Cardiac fibroblast (primary cell): ENCODE data around the gene MRPS17.
A peak's percentile ranks its signal among the peaks of the same experiment; 100 is the strongest.

ENCODE experiments used
- DNase-seq, 2 donors: peaks; one replicate each; pipeline versions ENCODE4 v3.0.0 to v3.0.0-alpha.2; 2010; ENCODE audit warnings: low read depth in 2 of 2
- H3K4me3 ChIP-seq, 2 donors: replicated peaks in 1 of 2; 1 replicate in 1 of 2; 2 replicates in 1 of 2; pipeline ENCODE4 v1.5.1; 2011; ENCODE audit warnings: low read depth in 2 of 2, low read length in 2 of 2, mild to moderate bottlenecking in 2 of 2, moderate library complexity in 1 of 2
- TF ChIP-seq, protein P1 (sequence below): IDR thresholded peaks from one replicate; pipeline ENCODE4 v1.5.1; 2011; ENCODE audit warnings: low read depth, mild to moderate bottlenecking, low read length, inconsistent platforms

Gene MRPS17

DNA sequence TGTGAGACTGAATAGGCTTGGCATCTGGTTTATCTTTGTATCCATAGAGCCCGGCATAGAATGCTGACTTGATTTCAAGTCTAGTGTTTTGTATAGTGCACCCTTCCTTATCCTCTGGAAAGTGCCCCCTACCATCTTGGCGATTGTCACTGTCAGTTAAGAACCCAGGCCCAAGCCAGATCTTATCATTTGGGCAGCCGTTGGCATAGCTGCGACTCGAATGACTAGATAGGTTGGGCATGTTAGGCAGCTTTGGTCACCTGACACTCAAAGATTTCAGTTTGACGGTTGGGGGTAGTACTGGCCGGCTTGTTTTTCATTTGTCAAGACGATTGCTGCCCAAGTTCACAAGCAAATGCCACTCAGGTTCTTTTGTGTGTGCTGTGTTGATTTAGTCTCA is 19.3 kb downstream of the MRPS17 start:
- H3K4me3 ChIP-seq, result no peak overlapping the region
- TF ChIP-seq, protein P1, sequence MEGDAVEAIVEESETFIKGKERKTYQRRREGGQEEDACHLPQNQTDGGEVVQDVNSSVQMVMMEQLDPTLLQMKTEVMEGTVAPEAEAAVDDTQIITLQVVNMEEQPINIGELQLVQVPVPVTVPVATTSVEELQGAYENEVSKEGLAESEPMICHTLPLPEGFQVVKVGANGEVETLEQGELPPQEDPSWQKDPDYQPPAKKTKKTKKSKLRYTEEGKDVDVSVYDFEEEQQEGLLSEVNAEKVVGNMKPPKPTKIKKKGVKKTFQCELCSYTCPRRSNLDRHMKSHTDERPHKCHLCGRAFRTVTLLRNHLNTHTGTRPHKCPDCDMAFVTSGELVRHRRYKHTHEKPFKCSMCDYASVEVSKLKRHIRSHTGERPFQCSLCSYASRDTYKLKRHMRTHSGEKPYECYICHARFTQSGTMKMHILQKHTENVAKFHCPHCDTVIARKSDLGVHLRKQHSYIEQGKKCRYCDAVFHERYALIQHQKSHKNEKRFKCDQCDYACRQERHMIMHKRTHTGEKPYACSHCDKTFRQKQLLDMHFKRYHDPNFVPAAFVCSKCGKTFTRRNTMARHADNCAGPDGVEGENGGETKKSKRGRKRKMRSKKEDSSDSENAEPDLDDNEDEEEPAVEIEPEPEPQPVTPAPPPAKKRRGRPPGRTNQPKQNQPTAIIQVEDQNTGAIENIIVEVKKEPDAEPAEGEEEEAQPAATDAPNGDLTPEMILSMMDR, result no peak
- DNase-seq, result peak in 1 of 2 donors; percentile 10

DNA sequence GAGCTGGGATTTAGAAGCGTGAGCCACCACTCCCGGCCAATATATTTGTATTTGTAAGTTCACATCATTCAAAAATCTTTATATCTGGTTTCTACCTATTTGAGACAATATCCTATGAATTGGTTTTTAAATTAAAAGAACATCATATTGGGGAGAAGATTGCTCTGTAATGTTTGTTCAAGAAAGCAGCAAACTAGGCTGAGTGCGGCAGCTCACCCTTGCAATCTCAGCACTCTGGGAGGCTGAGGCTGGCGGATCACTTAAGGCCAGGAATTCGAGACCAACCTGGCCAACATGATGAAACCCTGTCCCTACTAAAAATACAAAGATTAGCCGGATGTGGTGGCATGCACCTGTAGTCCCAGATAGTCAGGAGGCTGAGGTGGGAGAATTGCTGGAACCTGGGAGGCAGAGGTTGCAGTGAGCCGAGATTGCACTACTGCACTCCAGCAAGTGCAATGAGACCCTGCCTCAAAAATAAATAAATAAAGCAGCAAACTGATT is 22.1 kb downstream of the MRPS17 start:
- TF ChIP-seq, protein P1, result no peak
- DNase-seq, result no peak
- H3K4me3 ChIP-seq, result no peak overlapping the region

DNA sequence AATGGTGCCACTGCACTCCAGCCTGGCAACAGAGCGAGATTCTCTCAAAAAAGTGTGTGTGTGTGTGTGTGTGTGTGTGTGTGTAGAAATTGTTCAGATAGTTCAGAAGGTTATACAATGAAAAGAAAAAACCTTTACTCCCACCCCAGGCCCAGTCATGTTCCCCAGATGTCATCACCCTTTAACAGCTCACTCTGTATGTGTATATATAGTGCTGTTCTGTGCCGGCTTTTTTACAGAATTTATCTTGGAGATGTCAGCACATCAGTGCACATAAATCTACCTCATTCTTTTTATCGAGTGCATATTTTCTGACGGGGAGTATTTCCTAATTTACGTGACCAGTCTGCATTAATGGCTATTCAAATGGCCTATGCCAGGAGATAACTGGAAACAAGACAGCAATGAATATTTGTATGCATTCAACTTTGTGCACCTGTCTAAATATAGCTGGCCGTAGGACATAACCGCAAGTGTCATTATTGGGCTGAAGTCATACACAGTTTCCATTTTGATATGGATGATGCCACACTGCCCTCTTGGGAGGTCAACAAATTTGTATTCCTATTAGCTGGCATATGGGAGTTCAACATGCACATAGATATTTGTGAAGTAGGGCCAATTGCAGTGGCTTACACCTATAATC is 24.4 kb downstream of the MRPS17 start:
- no peak for DNase-seq
- H3K4me3 ChIP-seq, result no peak overlapping the region
- TF ChIP-seq, protein P1, result no peak

DNA sequence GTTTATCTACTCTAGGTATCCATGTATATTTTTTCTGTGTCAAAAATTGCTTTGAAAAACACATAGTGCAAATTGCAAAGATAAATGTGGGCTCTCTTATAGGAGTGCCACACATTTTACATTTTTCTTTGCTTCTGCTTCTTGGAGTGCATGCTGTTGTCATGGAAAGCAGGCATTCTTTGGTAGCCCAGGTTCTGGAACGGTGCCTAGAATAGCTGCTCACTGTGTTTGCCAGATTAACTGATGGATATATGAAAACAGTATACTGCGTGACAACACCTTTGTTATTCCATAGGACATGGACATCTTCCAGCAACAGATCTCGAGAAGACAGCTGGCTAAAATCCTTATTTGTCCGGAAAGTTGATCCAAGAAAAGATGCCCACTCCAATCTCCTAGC is 26.2 kb downstream of the MRPS17 start:
- no peak overlapping the region for H3K4me3 ChIP-seq
- TF ChIP-seq, protein P1, result no peak
- DNase-seq, result peak; percentile 68

DNA sequence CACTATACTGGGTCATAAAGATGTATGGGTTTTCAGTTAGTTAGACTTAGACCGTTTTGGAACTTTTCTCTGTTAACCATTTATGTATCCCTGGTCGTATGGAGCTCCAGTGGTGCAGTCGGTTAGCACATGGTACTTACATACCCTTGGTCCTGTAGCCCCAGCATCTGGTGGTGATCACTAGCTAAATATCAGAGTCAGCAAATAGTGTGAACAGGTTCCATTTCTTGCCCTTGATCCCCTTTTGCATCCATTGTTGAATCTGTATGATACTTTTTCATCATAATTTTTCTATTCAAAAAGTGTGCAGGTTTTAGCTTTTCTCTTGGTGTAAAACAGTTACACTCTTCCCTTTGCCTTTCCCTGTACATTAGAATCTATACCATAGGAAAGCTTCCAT is 28.6 kb downstream of the MRPS17 start:
- TF ChIP-seq, protein P1, result no peak
- DNase-seq, result no peak
- H3K4me3 ChIP-seq, result no peak overlapping the region

DNA sequence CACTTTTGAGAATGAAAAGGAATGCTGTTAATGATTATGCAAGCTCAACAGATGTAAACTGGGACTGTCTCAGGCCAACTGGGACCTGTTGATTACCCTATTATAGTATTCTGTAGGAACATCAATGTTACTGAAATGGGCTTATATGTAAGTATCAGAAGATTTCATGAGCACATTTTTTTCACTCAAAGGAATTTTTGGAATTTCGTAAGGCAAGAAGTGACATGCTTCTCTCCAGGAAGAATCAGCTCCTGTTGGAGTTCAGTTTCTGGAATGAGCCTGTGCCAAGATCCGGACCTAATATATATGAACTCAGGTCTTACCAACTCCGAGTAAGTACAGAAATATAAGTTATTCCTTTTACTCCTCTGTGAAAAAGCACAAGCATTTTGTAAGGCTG is 31.9 kb downstream of the MRPS17 start:
- DNase-seq, result no peak
- TF ChIP-seq, protein P1, result no peak

DNA sequence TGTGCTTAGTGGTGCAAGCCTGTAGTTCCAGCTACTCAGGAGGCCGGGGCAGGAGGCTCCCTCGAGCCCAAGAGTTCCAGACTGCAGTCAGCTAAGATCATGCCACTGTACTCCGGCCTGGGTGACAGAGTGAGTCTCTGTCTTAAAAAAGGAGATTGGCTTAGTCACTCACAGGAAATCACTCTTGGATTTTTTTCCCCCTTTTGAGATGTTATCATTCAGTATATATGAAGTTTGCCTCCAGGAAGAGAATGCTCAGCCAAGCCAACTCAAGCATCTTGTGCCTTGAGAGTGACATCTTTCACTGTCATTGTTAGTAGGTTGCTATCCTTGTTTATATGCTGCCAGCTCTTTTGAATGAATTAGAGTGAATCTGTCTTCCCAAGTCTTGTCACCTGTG is 40.7 kb downstream of the MRPS17 start:
- TF ChIP-seq, protein P1, result no peak
- no peak overlapping the region for H3K4me3 ChIP-seq
- no peak for DNase-seq

More for the DNA sequence above, 31.9 kb downstream of the MRPS17 start:
- no peak overlapping the region for H3K4me3 ChIP-seq
